Gastrocnemius medialis (tissue), 4 donors: Measurements from ENCODE around the gene PPA1.
"Not testable (repeated sequence)": the region's sequence is repeated elsewhere in the genome, so short reads cannot be mapped to it uniquely, and the experiment has no call there.

Experiments
- CTCF ChIP-seq, 5 experiments: fragments of 450-650 bp in 3 of 5; fragments of 200-600 bp in 2 of 5; sonication (generic) in 2 of 5; IDR thresholded peaks in 4 of 5; conservative IDR thresholded peaks in 1 of 5; 1 replicate in 4 of 5; 2 replicates in 1 of 5; pipeline ENCODE4 v1.5.1; 2016 to 2019; ENCODE audit warnings: antibody characterized with exemption in 5 of 5, mild to moderate bottlenecking in 3 of 5, moderate library complexity in 3 of 5
- POLR2A ChIP-seq, 2 donors: fragments of 450-650 bp; IDR thresholded peaks; one replicate each; pipeline ENCODE4 v1.6.1; 2017; ENCODE audit warnings: antibody characterized with exemption in 2 of 2, mild to moderate bottlenecking in 2 of 2, moderate library complexity in 2 of 2

DNA sequence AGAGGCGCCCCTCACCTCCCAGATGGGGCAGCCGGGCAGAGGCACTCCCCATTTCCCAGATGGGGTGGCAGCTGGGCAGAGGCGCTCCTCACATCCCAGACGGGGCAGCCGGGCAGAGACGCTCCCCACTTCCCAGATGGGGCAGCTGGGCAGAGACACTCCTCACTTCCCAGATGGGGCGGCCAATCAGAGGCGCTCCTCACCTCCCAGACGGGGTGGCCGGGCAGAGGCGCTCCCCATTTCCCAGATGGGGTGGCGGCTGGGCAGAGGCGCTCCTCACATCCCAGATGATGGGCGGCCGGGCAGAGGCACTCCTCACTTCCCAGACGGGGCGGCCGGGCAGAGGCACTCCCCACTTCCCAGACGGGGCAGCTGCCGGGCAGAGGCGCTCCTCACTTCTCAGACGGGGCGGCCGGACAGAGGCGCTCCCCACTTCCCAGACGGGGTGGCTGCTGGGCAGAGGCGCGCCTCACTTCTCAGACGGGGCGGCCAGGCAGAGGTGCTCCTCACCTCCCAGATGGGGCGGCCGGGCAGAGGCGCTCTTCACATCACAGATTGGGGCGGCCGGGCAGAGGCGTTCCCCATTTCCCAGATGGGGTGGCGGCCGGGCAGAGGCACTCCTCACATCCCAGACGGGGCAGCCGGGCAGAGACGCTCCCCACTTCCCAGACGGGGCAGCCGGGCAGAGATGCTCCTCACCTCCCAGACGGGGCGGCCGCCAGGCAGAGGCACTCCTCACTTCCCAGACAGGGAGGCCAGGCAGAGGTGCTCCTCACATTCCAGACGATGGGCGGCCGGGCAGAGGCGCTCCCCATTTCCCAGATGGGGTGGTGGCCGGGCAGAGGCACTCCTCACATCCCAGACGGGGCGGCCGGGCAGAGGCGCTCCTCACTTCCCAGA is 6.1 kb upstream of the PPA1 start:
- TF ChIP-seq POLR2A (IDR thresholded peaks at IDR 0.05); CTCF (IDR thresholded peaks at IDR 0.05 in 4 of 5, conservative IDR thresholded peaks at IDR 0.05 in 1 of 5): not testable (repeated sequence)
